HL-60 (cell line): ENCODE results near the gene NINJ2.

Source experiments
- CTCF ChIP-seq: IDR thresholded peaks from one replicate; pipeline ENCODE4 v1.5.1; 2011; ENCODE audit warnings: low read length, control low read depth, inconsistent platforms; ENCODE audit not compliant: insufficient read depth
- GABPA ChIP-seq: IDR thresholded peaks from 2 replicates; pipeline ENCODE4 v1.6.1; 2012; ENCODE audit warnings: low read depth
- POLR2AphosphoS5 ChIP-seq: IDR thresholded peaks from 2 replicates; pipeline ENCODE4 v1.6.1; 2012; ENCODE audit warnings: low read depth

- TF ChIP-seq CTCF (no peak), POLR2AphosphoS5 (no peak), GABPA (no peak)
These were observed 82.4 kb downstream of the NINJ2 start for GRCh38 chr12:580813-581212.
